Glutamatergic neuron (in vitro differentiated cells): Measurements from ENCODE around the gene GSTA2. TPM values are rescaled to one million over a fixed set of nuclear protein-coding genes. Genes with fewer than 3 reads are reported as not detected.
"Not testable (repeated sequence)": the region's sequence is repeated elsewhere in the genome, so short reads cannot be mapped to it uniquely, and the experiment has no call there.

Source experiments
- DNase-seq: peaks from one replicate; pipeline ENCODE4 v3.0.0; 2022
- H3K27ac Mint-ChIP-seq: one replicate; pipeline ENCODE4 v1.8.0; 2020; ENCODE audit warnings: mild to moderate bottlenecking, mixed read lengths, inconsistent platforms; ENCODE audit not compliant: unreplicated experiment
- H3K27me3 Mint-ChIP-seq: one replicate; pipeline ENCODE4 v1.8.0; 2020; ENCODE audit warnings: mild to moderate bottlenecking, moderate library complexity, mixed read lengths, inconsistent platforms; ENCODE audit not compliant: unreplicated experiment
- H3K36me3 Mint-ChIP-seq: one replicate; pipeline ENCODE4 v1.8.0; 2020; ENCODE audit warnings: mild to moderate bottlenecking, mixed read lengths, inconsistent platforms; ENCODE audit not compliant: unreplicated experiment
- H3K4me1 Mint-ChIP-seq: one replicate; pipeline ENCODE4 v1.8.0; 2020; ENCODE audit warnings: mild to moderate bottlenecking, low read depth, mixed read lengths, inconsistent platforms; ENCODE audit not compliant: unreplicated experiment
- H3K4me3 Mint-ChIP-seq: one replicate; pipeline ENCODE4 v1.8.0; 2020; ENCODE audit warnings: mild to moderate bottlenecking, mixed read lengths, inconsistent platforms; ENCODE audit not compliant: unreplicated experiment
- H3K9me3 Mint-ChIP-seq: one replicate; pipeline ENCODE4 v1.8.0; 2020; ENCODE audit warnings: mild to moderate bottlenecking, moderate library complexity, mixed read lengths, inconsistent platforms; ENCODE audit not compliant: unreplicated experiment
- total RNA-seq: library from RNA; stranded (reverse); fragmentation: NEBNext Ultra II Directional; extraction: Animal tissue kit (Norgen Biotek cat#: 25700); gene quantifications from one replicate; pipeline ENCODE4 v1.2.1, GENCODE V29; 2021; ENCODE audit not compliant: unreplicated experiment
- TF ChIP-seq, protein P1 (sequence below): fragments of 200-600 bp; sonication (generic); IDR thresholded peaks from one replicate; pipeline ENCODE4 v1.5.0; 2021; ENCODE audit not compliant: partially characterized antibody, unreplicated experiment

The GSTA2 gene
- total RNA-seq, 1 donor from 2014 or later, result not detected

DNA sequence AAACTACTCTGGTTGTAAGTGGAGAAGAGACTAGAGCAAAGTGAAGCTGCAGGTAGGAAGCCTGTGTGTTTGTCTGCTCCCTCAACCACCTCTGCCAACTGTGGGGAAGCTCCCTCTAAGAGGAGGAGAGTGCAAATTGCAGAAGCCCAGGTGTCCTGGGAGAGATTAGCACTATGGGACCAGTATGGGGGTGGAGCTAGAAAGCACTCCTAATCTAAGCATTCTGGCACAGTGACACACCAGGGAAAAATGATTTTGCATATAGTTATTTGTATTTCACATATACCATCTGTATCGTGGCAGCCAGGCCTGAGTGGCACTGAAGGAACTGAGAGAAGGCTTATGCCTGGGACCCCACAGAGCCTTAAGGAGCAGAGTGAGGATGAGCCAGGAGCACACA lies 27.6 kb upstream of the GSTA2 start:
- TF ChIP-seq, protein P1, sequence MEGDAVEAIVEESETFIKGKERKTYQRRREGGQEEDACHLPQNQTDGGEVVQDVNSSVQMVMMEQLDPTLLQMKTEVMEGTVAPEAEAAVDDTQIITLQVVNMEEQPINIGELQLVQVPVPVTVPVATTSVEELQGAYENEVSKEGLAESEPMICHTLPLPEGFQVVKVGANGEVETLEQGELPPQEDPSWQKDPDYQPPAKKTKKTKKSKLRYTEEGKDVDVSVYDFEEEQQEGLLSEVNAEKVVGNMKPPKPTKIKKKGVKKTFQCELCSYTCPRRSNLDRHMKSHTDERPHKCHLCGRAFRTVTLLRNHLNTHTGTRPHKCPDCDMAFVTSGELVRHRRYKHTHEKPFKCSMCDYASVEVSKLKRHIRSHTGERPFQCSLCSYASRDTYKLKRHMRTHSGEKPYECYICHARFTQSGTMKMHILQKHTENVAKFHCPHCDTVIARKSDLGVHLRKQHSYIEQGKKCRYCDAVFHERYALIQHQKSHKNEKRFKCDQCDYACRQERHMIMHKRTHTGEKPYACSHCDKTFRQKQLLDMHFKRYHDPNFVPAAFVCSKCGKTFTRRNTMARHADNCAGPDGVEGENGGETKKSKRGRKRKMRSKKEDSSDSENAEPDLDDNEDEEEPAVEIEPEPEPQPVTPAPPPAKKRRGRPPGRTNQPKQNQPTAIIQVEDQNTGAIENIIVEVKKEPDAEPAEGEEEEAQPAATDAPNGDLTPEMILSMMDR, result no peak
- Mint-ChIP-seq H3K4me3 (no peak overlapping the region), H3K27me3 (no peaks in the 10 kb centered on the region), H3K27ac (no peak overlapping the region), H3K9me3 (no peaks in the 10 kb centered on the region), H3K36me3 (no peaks in the 10 kb centered on the region), H3K4me1 (no peaks in the 10 kb centered on the region)
- DNase-seq, result no peak

DNA sequence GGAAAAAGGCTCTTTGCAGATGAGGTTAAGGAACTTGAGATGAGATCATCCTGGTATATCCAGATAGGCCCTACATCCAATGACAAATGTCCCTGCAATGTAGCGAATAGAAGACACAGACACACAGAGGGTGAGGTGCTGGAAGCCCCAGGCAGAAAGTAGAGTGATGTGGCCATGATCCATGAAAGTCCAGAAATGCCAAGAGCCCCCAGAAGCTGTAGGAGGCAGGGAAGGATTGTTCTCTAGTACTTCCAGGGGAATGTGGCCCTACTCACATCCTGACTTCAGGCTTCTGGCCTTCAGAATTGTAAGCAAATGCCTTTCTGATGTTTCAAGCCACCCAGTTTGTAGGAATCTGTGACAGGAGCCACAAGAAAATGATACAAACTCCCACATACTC lies 26.4 kb upstream of the GSTA2 start:
- H3K27ac Mint-ChIP-seq, DNase-seq, H3K4me1 Mint-ChIP-seq, H3K36me3 Mint-ChIP-seq, H3K27me3 Mint-ChIP-seq, H3K9me3 Mint-ChIP-seq, H3K4me3 Mint-ChIP-seq: not testable (repeated sequence)

DNA sequence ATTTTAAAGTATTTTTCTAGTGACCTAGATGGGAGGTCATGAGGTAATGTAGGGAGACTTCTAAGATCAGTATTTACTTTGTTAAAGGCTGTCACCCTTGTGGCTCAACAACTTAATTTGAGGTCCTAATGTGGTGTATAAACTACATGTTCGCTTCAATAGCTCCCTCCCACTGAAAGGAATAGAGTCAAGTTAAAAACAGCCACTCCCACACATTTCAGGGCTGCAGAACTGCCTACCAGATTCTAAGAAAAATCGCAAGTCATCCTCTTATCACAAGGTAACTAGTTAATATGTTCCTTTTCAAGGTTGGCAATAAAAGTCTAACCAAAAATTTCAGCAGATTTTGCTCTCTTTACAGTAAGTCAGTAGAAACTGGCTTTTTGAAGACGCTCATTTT lies 25.2 kb upstream of the GSTA2 start:
- TF ChIP-seq, protein P1, result no peak
- Mint-ChIP-seq H3K9me3 (no peaks in the 10 kb centered on the region), H3K36me3 (no peaks in the 10 kb centered on the region), H3K4me3 (no peak overlapping the region), H3K4me1 (no peaks in the 10 kb centered on the region), H3K27me3 (no peaks in the 10 kb centered on the region), H3K27ac (no peak overlapping the region)
- no peak for DNase-seq

DNA sequence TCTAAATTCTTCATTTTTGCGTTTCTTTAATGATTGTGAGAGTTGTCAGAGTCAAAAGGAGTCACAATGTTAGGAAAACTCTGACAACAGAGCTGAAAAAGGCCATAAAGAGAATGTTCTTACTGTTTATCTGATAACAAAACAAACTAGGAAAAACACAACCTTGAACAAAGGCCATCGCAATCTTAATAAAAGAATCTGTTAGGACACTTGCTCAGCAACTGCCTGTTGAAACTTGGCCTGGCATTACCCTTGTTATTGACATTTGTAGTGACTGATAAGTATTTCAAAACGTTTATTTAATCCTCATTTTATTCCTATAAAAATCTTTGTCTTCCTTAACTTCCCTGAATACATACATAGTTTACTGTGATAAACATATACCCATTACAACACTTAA lies 24.6 kb upstream of the GSTA2 start:
- H3K36me3 Mint-ChIP-seq, result no peaks in the 10 kb centered on the region
- no peaks in the 10 kb centered on the region for H3K9me3 Mint-ChIP-seq
- no peak for DNase-seq
- no peaks in the 10 kb centered on the region for H3K27me3 Mint-ChIP-seq
- no peaks in the 10 kb centered on the region for H3K4me1 Mint-ChIP-seq
- TF ChIP-seq, protein P1, result no peak
- no peak overlapping the region for H3K4me3 Mint-ChIP-seq
- no peak overlapping the region for H3K27ac Mint-ChIP-seq

DNA sequence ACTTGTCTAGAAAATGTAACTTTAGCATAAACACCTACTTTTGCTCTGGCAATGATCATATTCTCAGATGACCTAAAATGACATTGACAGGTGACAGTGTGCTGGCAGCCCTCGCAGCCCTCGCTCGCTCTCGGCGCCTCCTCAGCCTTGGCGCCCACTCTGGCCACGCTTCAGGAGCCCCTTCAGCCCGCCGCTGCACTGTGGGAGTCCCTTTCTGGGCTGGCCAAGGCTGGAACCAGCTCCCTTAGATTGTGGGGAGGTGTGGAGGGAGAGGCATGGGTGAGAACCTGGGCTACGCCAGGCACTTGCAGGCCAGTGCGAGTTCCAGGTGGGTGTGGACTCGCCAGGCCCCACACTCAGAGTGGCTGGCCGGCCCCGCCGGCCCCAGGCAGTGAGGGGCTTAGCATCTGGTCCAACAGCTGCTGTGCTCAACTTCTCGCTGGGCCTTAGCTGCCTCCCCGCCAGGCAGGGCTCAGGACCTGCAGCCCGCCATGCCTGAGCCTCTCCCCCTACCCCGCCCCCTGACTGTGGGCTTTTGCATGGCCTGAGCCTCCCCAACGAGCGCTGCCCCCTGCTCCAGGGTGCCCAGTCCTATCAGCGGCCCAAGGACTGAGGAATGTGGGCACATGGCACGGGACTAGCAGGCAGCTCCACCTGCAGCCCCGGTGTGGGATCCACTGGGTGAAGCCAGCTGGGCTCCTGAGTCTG lies 23.1 kb upstream of the GSTA2 start:
- H3K4me3 Mint-ChIP-seq, result no peak overlapping the region
- H3K4me1 Mint-ChIP-seq, result no peaks in the 10 kb centered on the region
- peaks cover 2% of the 10 kb centered on the region for H3K9me3 Mint-ChIP-seq
- TF ChIP-seq, protein P1, result no peak
- H3K27ac Mint-ChIP-seq, result no peak overlapping the region
- DNase-seq, result no peak
- H3K36me3 Mint-ChIP-seq, result no peaks in the 10 kb centered on the region
- H3K27me3 Mint-ChIP-seq, result no peaks in the 10 kb centered on the region

DNA sequence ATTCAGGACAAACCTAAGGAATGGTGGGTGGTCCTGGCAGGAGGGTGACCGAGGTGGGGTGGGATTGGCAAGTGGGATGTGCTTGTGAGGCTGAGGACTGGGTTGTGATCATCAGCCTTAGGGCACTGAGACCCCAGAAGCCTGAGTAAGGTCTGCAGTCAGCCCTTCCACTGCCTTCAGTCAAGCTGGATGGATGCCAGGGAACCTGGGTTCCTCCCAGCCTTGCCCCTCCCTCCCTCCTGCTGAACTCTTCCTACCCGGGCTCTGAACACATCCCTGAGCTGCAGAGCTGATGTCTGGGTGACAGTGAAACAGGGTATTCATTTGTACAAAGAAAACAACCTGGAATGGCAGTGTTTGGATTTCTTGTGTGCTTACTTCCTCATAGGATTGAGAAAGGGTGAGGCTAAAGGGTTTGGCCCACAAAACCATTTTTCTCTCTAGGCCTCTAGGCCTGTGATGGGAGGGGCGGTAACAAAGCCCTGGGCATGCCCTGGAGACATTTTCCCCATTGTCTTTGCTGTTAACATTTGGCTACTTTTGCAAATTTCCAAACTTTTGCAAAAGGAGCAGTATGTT lies 19.5 kb upstream of the GSTA2 start:
- not testable (repeated sequence) for H3K4me1 Mint-ChIP-seq, DNase-seq, H3K36me3 Mint-ChIP-seq, H3K27ac Mint-ChIP-seq, H3K9me3 Mint-ChIP-seq, H3K4me3 Mint-ChIP-seq, H3K27me3 Mint-ChIP-seq

DNA sequence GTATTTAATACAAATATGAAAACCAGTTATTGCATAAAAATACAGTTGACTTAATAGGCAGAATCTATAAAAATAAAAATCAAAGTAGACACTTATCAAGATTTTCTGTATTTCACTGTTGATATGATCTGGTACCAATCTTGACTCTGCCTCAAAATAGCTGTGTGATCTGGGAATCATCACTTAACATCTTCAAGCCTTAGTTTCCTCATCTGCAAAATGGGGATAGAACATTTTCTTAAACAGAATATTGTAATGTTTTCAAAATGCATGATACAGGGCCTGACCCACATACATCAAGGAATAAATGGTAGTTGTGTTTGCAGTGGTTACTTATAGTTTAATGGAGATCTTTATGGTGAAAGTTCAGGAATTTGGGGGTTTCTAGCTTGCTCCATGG lies 18.9 kb upstream of the GSTA2 start:
- H3K4me3 Mint-ChIP-seq, H3K27ac Mint-ChIP-seq, H3K27me3 Mint-ChIP-seq, H3K4me1 Mint-ChIP-seq, H3K36me3 Mint-ChIP-seq, DNase-seq, H3K9me3 Mint-ChIP-seq: not testable (repeated sequence)
